ENCODE measurements around the gene IQCF6. TPM values are rescaled to one million over a fixed set of nuclear protein-coding genes. Genes with fewer than 3 reads are reported as not detected.

Gene IQCF6
- total RNA-seq, 2 donors from 2014 or later: not detected

Other genes with a start within 250 kb of the IQCF6 start
- gene RAD54L2, start 240.5 kb downstream of the IQCF6 start, total RNA-seq: 10 to 100 TPM in 1 of 2 donors, 1 to 10 TPM in 1; 7.8 to 10.8 TPM
- gene TEX264, start 108.0 kb downstream of the IQCF6 start, total RNA-seq: 10 to 100 TPM; 55.9 to 62.3 TPM
- under 1 TPM; 0.16 to 0.19 TPM for gene GRM2, start 72.2 kb downstream of the IQCF6 start, total RNA-seq
- not detected for gene IQCF2, start 82.4 kb upstream of the IQCF6 start, total RNA-seq
- not detected for gene IQCF5, start 96.4 kb upstream of the IQCF6 start, total RNA-seq
- not detected for gene IQCF1, start 124.1 kb upstream of the IQCF6 start, total RNA-seq
- gene RRP9, start 162.7 kb upstream of the IQCF6 start, total RNA-seq: 10 to 100 TPM in 1 of 2 donors, 1 to 10 TPM in 1; 6.3 to 11.1 TPM
- gene PARP3, start 163.1 kb upstream of the IQCF6 start, total RNA-seq: 10 to 100 TPM in 1 of 2 donors, 1 to 10 TPM in 1; 9.8 to 12.8 TPM
- under 1 TPM; 0.12 to 0.82 TPM for gene GPR62, start 176.1 kb upstream of the IQCF6 start, total RNA-seq
- gene PCBP4, start 188.2 kb upstream of the IQCF6 start, total RNA-seq: 100 to 1,000 TPM in 1 of 2 donors, 10 to 100 TPM in 1; 73.8 to 119 TPM
- 10 to 100 TPM; 15.6 to 20.9 TPM for gene ABHD14B, start 194.8 kb upstream of the IQCF6 start, total RNA-seq
- 10 to 100 TPM; 21.0 to 31.3 TPM for gene ABHD14A, start 195.8 kb upstream of the IQCF6 start, total RNA-seq
- gene ACY1, start 204.3 kb upstream of the IQCF6 start, total RNA-seq: 10 to 100 TPM; 26.0 to 29.8 TPM
- 1,000 to 10,000 TPM in 1 of 2 donors, 100 to 1,000 TPM in 1; 658 to 1,017 TPM for gene RPL29, start 216.7 kb upstream of the IQCF6 start, total RNA-seq